ENCODE results near the gene SPOCK1. TPM values are rescaled to one million over a fixed set of nuclear protein-coding genes. Genes with fewer than 3 reads are reported as not detected.

SPOCK1 gene
- total and polyA plus RNA-seq, 2 donors (not counting 3 experiments of a cell fraction or from before 2014, with no cell fraction given), result 144 to 280 TPM

DNA sequence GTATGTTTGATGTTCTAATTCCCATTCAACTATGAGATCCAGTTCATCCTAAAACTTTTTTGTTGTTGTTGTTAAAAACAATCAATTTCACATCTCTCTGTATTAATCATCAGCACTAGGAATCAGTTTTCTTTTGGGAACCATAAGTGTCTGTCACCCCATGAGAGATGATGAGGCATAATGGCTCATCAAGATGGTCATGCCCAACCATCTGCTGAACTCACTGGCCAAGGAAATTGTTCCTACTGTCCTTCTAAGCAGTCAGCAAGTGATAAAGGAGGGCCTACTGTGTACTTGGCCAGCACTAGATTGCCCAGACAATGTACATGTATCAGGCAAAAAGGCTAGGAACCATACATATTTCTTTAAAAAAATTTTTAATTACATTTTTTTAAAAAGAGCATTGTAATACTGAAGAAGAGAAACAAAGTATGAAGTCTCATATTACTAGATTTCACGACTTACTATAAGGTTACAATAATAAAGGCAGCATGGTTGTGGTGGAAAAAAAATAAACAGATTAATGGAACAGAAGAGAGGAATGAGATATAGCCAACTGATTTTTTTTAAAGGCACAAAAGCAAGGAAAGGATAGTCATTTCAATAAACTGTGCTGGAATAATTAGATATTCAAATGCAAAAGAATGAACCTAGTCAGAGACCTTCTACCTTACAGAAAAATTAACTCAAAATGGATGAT, 458.3 kb downstream of the SPOCK1 start:
- DNase-seq (ENCODE audit: low read depth, low spot score), result no peak
- Histone ChIP-seq H3K27ac (ENCODE audit: insufficient read depth, low read depth, low read length) (no peak overlapping the region), H3K4me3 (replicated peaks in 1 of 3; ENCODE audit: insufficient read depth in 1 of 3, low read depth in 1 of 3, low read length in 3 of 3) (no peak overlapping the region), H3K4me2 (ENCODE audit: insufficient read depth, low read length) (no peak overlapping the region), H3K4me1 (ENCODE audit: control insufficient read depth, extremely low read depth, insufficient read depth, low read length) (peaks cover 12% of the 10 kb centered on the region), H3K36me3 (ENCODE audit: control insufficient read depth in 2 of 2, extremely low read depth in 1 of 2, insufficient read depth in 2 of 2, low read length in 2 of 2) (peaks cover 0 to 4% of the 10 kb centered on the region in 2 experiments), H3K9ac (replicated peaks; ENCODE audit: extremely low read depth, insufficient read depth, low read length) (no peak overlapping the region), H3K27me3 (ENCODE audit: control insufficient read depth in 2 of 2, insufficient read depth in 2 of 2, low read length in 2 of 2) (no peaks in the 10 kb centered on the region), H4K20me1 (replicated peaks; ENCODE audit: control insufficient read depth, extremely low read depth, insufficient read depth, low read length) (no peaks in the 10 kb centered on the region), H3K9me1 (replicated peaks; ENCODE audit: control insufficient read depth, extremely low read depth, insufficient read depth, low read length) (no peaks in the 10 kb centered on the region), H3K9me3 (replicated peaks; ENCODE audit: control insufficient read depth, insufficient read depth, low read length) (no peaks in the 10 kb centered on the region), H3K79me2 (ENCODE audit: control insufficient read depth, insufficient read depth, low read length) (no peaks in the 10 kb centered on the region), H2AFZ (ENCODE audit: low read depth, low read length) (no peak overlapping the region)
- intact Hi-C loops (cut with micrococcal nuclease), result no loop called here
- TF ChIP-seq FOS (IDR thresholded peaks at IDR 0.05; ENCODE audit: borderline replicate concordance, insufficient read depth, low read length), result no peak
- TF ChIP-seq JUN (IDR thresholded peaks at IDR 0.05; ENCODE audit: borderline replicate concordance, insufficient read depth, insufficient read length, low read depth), result no peak
- TF ChIP-seq POLR2AphosphoS5 (IDR thresholded peaks at IDR 0.05; ENCODE audit: insufficient read depth, low read depth, low read length), result no peak
- TF ChIP-seq, protein P1, sequence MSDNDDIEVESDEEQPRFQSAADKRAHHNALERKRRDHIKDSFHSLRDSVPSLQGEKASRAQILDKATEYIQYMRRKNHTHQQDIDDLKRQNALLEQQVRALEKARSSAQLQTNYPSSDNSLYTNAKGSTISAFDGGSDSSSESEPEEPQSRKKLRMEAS (IDR thresholded peaks at IDR 0.05; ENCODE audit: insufficient read depth, insufficient read length), result no peak
- no peak for TF ChIP-seq MYC (IDR thresholded peaks at IDR 0.05; ENCODE audit: low read depth, low read length)
- no peak for TF ChIP-seq GATA2 (IDR thresholded peaks at IDR 0.05; ENCODE audit: insufficient read depth, insufficient read length, low read depth, low read length)
- TF ChIP-seq POLR2A (IDR thresholded peaks at IDR 0.05; ENCODE audit: low read depth, low read length), result no peak
- dilution Hi-C loops (cut with MboI; ENCODE audit: extremely low pct_ligation_motif_present, low sequenced_read_pairs), result no loop called here
- ChIA-PET POLR2A (no interaction called here), CTCF (interaction anchor here (0.7 kb wide), 1 partner anchor 15 kb away, joined by 3 read pairs; no protein-coding TSS in a partner anchor)
- no peak for FAIRE-seq
- BruUV-seq (replicated peaks), result no TSS peak

DNA sequence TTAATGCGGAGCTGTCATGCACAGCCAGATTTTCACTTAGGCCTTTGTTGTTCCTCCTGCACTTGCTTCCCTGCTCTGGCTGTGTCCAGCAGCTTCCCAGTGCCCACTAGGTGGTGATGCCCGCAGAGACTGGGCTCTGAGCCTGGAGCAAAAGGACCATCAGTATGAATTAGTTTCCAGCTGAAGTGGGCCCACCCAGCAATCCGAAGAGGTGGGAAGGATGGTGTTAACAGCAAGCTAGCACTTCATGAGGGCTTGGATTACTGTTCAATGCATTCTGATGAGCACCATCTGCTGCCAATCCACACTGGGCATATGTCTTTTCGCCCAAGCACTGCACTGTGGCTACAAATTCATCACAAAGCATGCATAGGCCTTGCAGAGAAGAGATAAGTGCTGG, 459.1 kb downstream of the SPOCK1 start:
- no peak overlapping the region for H2AFZ ChIP-seq (ENCODE audit: low read depth, low read length)
- POLR2A ChIA-PET, result no interaction called here
- intact Hi-C loops (cut with micrococcal nuclease), result no loop called here

More for the DNA sequence above, 459.1 kb downstream of the SPOCK1 start:
- H3K9ac ChIP-seq (replicated peaks; ENCODE audit: extremely low read depth, insufficient read depth, low read length), result no peak overlapping the region
- TF ChIP-seq, protein P1 (IDR thresholded peaks at IDR 0.05; ENCODE audit: insufficient read depth, insufficient read length), result no peak
- TF ChIP-seq, protein P2, sequence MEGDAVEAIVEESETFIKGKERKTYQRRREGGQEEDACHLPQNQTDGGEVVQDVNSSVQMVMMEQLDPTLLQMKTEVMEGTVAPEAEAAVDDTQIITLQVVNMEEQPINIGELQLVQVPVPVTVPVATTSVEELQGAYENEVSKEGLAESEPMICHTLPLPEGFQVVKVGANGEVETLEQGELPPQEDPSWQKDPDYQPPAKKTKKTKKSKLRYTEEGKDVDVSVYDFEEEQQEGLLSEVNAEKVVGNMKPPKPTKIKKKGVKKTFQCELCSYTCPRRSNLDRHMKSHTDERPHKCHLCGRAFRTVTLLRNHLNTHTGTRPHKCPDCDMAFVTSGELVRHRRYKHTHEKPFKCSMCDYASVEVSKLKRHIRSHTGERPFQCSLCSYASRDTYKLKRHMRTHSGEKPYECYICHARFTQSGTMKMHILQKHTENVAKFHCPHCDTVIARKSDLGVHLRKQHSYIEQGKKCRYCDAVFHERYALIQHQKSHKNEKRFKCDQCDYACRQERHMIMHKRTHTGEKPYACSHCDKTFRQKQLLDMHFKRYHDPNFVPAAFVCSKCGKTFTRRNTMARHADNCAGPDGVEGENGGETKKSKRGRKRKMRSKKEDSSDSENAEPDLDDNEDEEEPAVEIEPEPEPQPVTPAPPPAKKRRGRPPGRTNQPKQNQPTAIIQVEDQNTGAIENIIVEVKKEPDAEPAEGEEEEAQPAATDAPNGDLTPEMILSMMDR (IDR thresholded peaks at IDR 0.05; ENCODE audit: extremely low read depth in 1 of 2, insufficient read depth in 1 of 2, low read depth in 1 of 2, low read length in 2 of 2), result no peak
- TF ChIP-seq JUN (IDR thresholded peaks at IDR 0.05; ENCODE audit: borderline replicate concordance, insufficient read depth, insufficient read length, low read depth) (no peak), EZH2 (IDR thresholded peaks at IDR 0.05; ENCODE audit: borderline replicate concordance, low read depth, low read length, severe bottlenecking) (no peak), POLR2AphosphoS5 (IDR thresholded peaks at IDR 0.05; ENCODE audit: insufficient read depth, low read depth, low read length) (no peak)
- peaks cover 0 to 4% of the 10 kb centered on the region in 2 experiments for H3K36me3 ChIP-seq (ENCODE audit: control insufficient read depth in 2 of 2, extremely low read depth in 1 of 2, insufficient read depth in 2 of 2, low read length in 2 of 2)
- DNase-seq (ENCODE audit: low read depth, low spot score) (no peak), FAIRE-seq (no peak)
- dilution Hi-C loops (cut with MboI; ENCODE audit: extremely low pct_ligation_motif_present, low sequenced_read_pairs), result no loop called here
- H3K79me2 ChIP-seq (ENCODE audit: control insufficient read depth, insufficient read depth, low read length), result no peaks in the 10 kb centered on the region
- no peaks in the 10 kb centered on the region for H3K9me1 ChIP-seq (replicated peaks; ENCODE audit: control insufficient read depth, extremely low read depth, insufficient read depth, low read length)
- H3K4me1 ChIP-seq (ENCODE audit: control insufficient read depth, extremely low read depth, insufficient read depth, low read length), result peaks cover 14% of the 10 kb centered on the region
- H3K4me3 ChIP-seq (replicated peaks in 1 of 3; ENCODE audit: insufficient read depth in 1 of 3, low read depth in 1 of 3, low read length in 3 of 3), result no peak overlapping the region
- CTCF ChIA-PET, result interaction anchor here (0.7 to 0.9 kb wide), 2 partner anchors 15 to 280 kb away, joined by 3 read pairs; no protein-coding TSS in a partner anchor
- H3K27me3 ChIP-seq (ENCODE audit: control insufficient read depth in 2 of 2, insufficient read depth in 2 of 2, low read length in 2 of 2), result no peaks in the 10 kb centered on the region
- H3K9me3 ChIP-seq (replicated peaks; ENCODE audit: control insufficient read depth, insufficient read depth, low read length), result no peaks in the 10 kb centered on the region
- BruUV-seq (replicated peaks), result no TSS peak
- no peak overlapping the region for H3K4me2 ChIP-seq (ENCODE audit: insufficient read depth, low read length)
- no peak overlapping the region for H3K27ac ChIP-seq (ENCODE audit: insufficient read depth, low read depth, low read length)
- no peaks in the 10 kb centered on the region for H4K20me1 ChIP-seq (replicated peaks; ENCODE audit: control insufficient read depth, extremely low read depth, insufficient read depth, low read length)

Measured in endothelial cell of umbilical vein (primary cell).